Neural progenitor cell (in vitro differentiated cells): ENCODE results near the gene CDC42EP5. TPM values are rescaled to one million over a fixed set of nuclear protein-coding genes. Genes with fewer than 3 reads are reported as not detected.
A peak's percentile ranks its signal among the peaks of the same experiment; 100 is the strongest.

Source experiments
- DNase-seq: peaks from one replicate; pipeline ENCODE4 v3.0.0-alpha.2; 2016; ENCODE audit warnings: low spot score
- H2AFZ ChIP-seq: fragments of 200-600 bp; sonication (generic); replicated peaks from 2 replicates; pipeline ENCODE4 v1.6.1; 2016; ENCODE audit warnings: antibody characterized with exemption
- H3F3A ChIP-seq: fragments of 200-600 bp; sonication (generic); 2 replicates; pipeline ENCODE4 v1.6.1; 2016; ENCODE audit warnings: antibody characterized with exemption, low read depth
- H3K27ac ChIP-seq: fragments of 200-600 bp; sonication (generic); 2 replicates; pipeline ENCODE4 v1.5.1; 2016; ENCODE audit warnings: mild to moderate bottlenecking
- H3K27me3 ChIP-seq: fragments of 200-600 bp; sonication (generic); 2 replicates; pipeline ENCODE4 v1.6.1; 2016; ENCODE audit warnings: mild to moderate bottlenecking, moderate library complexity
- H3K36me3 ChIP-seq: fragments of 200-600 bp; sonication (generic); 2 replicates; pipeline ENCODE4 v1.5.1; 2016
- H3K4me1 ChIP-seq: fragments of 200-600 bp; sonication (generic); 2 replicates; pipeline ENCODE4 v1.6.1; 2016; ENCODE audit warnings: mixed run types
- H3K4me2 ChIP-seq: fragments of 200-600 bp; sonication (generic); 2 replicates; pipeline ENCODE4 v1.6.1; 2016
- H3K4me3 ChIP-seq: fragments of 200-600 bp; sonication (generic); 2 replicates; pipeline ENCODE4 v1.5.1; 2016
- H3K79me2 ChIP-seq: fragments of 200-600 bp; sonication (generic); 2 replicates; pipeline ENCODE4 v1.6.1; 2016; ENCODE audit warnings: low read depth
- H3K9ac ChIP-seq: fragments of 200-600 bp; sonication (generic); 2 replicates; pipeline ENCODE4 v1.6.1; 2016
- H3K9me3 ChIP-seq: fragments of 200-600 bp; sonication (generic); 2 replicates; pipeline ENCODE4 v1.5.1; 2016; ENCODE audit warnings: low read depth
- H4K20me1 ChIP-seq: fragments of 200-600 bp; sonication (generic); 2 replicates; pipeline ENCODE4 v1.6.1; 2016; ENCODE audit warnings: low read depth
- H3K27ac Mint-ChIP-seq: 3 replicates; pipeline ENCODE4 v1.8.0; 2021; ENCODE audit warnings: mixed read lengths
- H3K27me3 Mint-ChIP-seq: 2 replicates; pipeline ENCODE4 v1.8.0; 2022; ENCODE audit warnings: low read depth, mild to moderate bottlenecking, inconsistent platforms, moderate library complexity, mixed read lengths; ENCODE audit not compliant: insufficient read depth
- H3K36me3 Mint-ChIP-seq: 3 replicates; pipeline ENCODE4 v1.8.0; 2021; ENCODE audit warnings: mixed read lengths
- H3K4me1 Mint-ChIP-seq: 3 replicates; pipeline ENCODE4 v1.8.0; 2021; ENCODE audit warnings: mixed read lengths
- H3K4me3 Mint-ChIP-seq: 3 replicates; pipeline ENCODE4 v1.8.0; 2021; ENCODE audit warnings: mild to moderate bottlenecking, moderate library complexity, mixed read lengths
- H3K9me3 Mint-ChIP-seq: 3 replicates; pipeline ENCODE4 v1.8.0; 2020; ENCODE audit warnings: mixed read lengths
- EZH2 ChIP-seq: fragments of 200-600 bp; sonication (generic); IDR thresholded peaks from 2 replicates; pipeline ENCODE4 v1.6.1; 2017; ENCODE audit warnings: antibody characterized with exemption, mild to moderate bottlenecking, moderate library complexity
- EZH2phosphoT487 ChIP-seq: fragments of 200-600 bp; sonication (generic); IDR thresholded peaks from 2 replicates; pipeline ENCODE4 v1.6.1; 2017; ENCODE audit warnings: antibody characterized with exemption
- small RNA-seq: library from RNA; depleted of rRNA; stranded (forward); fragments of <200 nt; gene quantifications from one replicate; pipeline ENCODE3, GENCODE V24; 2015
- total RNA-seq: library from RNA; depleted of rRNA; stranded (reverse); fragments of >200 nt; gene quantifications from 2 replicates; pipeline ENCODE4 v1.2.3, GENCODE V29; 2015; ENCODE audit warnings: low replicate concordance
- TF ChIP-seq, protein P1 (sequence below): fragments of 200-600 bp; sonication (generic); IDR thresholded peaks from 2 replicates; pipeline ENCODE4 v1.5.1; 2017; ENCODE audit warnings: antibody characterized with exemption, mild to moderate bottlenecking

Gene CDC42EP5
- total RNA-seq, 1 donor from 2014 or later: not detected

DNA sequence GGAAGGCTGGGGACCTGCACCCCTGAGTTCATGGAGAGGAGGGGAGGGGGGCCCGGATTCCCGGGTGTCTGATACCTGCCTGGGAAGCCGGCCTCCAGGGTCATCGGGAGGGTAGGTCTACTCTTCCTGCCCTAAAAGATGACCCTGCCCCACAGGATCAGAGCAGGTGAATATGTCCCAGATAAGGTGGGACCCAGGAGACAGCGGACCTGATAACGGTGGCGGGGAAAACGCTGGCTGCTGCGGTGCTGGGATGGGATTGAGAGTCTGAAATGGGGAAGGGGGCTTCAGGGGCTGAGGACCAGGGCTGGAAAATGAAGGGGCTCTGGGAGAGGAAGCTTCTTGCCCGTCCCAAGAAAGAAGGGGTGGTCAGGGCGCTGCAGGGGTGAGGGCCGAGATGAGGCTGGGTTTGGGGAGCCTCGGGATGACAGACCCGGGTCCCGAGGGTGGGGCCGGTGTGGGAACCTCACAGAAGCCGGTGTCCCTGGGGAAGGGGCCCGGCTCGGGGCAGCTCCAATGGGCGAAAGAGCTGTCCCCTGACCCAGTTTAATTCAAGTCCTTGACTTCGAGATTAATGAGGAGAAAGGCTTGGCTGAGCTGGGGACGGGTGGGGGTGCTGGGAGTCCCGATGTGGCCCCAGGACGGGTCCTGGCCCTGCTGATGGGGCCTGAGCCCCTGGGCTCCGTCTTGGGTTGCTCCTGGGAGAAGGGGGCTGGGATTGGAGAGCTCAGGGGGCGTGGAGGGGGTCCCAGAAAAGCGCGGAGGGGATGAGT, 57.0 kb downstream of the CDC42EP5 start:
- Mint-ChIP-seq H3K27ac (peak overlapping the region; percentile 83), H3K9me3 (peaks cover 8% of the 10 kb centered on the region), H3K4me1 (peaks cover 34% of the 10 kb centered on the region), H3K36me3 (peaks cover 12% of the 10 kb centered on the region), H3K27me3 (peaks cover 15% of the 10 kb centered on the region), H3K4me3 (peak overlapping the region; percentile 85)
- Histone ChIP-seq H3F3A (peaks cover 37% of the 10 kb centered on the region), H3K36me3 (no peaks in the 10 kb centered on the region), H3K4me2 (peak overlapping the region; percentile 99), H3K27ac (peak overlapping the region; percentile 67), H2AFZ (no peak overlapping the region), H3K4me3 (peak overlapping the region; percentile 100), H3K27me3 (peaks cover 11% of the 10 kb centered on the region), H3K79me2 (peaks cover 46% of the 10 kb centered on the region), H3K4me1 (peaks cover 33% of the 10 kb centered on the region), H3K9ac (peak overlapping the region; percentile 61), H4K20me1 (peaks cover 17% of the 10 kb centered on the region), H3K9me3 (no peaks in the 10 kb centered on the region)
- TF ChIP-seq EZH2 (no peak), EZH2phosphoT487 (no peak)
- TF ChIP-seq, protein P1, sequence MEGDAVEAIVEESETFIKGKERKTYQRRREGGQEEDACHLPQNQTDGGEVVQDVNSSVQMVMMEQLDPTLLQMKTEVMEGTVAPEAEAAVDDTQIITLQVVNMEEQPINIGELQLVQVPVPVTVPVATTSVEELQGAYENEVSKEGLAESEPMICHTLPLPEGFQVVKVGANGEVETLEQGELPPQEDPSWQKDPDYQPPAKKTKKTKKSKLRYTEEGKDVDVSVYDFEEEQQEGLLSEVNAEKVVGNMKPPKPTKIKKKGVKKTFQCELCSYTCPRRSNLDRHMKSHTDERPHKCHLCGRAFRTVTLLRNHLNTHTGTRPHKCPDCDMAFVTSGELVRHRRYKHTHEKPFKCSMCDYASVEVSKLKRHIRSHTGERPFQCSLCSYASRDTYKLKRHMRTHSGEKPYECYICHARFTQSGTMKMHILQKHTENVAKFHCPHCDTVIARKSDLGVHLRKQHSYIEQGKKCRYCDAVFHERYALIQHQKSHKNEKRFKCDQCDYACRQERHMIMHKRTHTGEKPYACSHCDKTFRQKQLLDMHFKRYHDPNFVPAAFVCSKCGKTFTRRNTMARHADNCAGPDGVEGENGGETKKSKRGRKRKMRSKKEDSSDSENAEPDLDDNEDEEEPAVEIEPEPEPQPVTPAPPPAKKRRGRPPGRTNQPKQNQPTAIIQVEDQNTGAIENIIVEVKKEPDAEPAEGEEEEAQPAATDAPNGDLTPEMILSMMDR: no peak
- peak; percentile 19 for DNase-seq

DNA sequence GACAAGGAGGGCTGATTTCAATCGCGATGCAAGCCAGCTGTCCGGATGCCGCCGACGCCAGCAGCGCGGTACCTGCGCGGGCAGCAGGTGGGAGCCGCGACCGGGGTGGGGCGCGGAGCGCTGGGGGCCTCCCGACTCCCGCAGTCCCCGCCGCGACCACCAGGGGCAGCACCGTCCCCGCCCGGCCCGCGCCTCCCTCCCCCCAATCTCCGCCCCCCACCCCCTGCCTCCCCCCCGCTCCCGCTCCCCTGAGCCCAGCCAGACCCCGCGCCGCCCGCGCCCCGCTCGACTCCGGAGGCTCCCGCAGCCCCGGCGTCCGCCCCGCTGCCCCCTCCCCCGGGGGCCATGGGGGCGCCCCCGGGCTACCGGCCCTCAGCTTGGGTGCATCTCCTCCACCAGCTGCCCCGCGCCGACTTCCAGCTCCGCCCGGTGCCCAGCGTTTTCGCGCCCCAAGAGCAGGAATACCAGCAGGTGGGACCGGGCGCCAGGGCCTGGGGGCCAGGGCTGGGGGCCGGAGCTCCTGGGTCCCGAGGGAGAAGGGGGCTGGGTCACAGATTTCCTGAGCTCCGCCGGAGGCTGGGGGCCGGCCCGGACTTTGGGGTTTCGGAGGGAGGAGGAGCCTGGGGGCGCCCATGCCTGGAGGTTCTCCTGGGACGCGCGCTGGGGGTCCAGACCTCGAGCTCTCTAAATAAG, 57.7 kb downstream of the CDC42EP5 start, which contains the start of gene TTYH1:
Gene TTYH1, plus strand, starts transcription at position 257 of the 693 bp plus-strand sequence. Its CDS starts 89 bp downstream, at position 346.
- peaks cover 18% of the 10 kb centered on the region for H3K27me3 Mint-ChIP-seq
- peak within 1 kb of the TSS; percentile 67 for H3K27ac ChIP-seq

More for the DNA sequence above, 57.7 kb downstream of the CDC42EP5 start, which contains the start of gene TTYH1:
- Histone ChIP-seq H3F3A (peaks cover 30% of the 10 kb centered on the region), H3K4me1 (peaks cover 34% of the 10 kb centered on the region), H3K9ac (peak within 1 kb of the TSS; percentile 61), H4K20me1 (peaks cover 17% of the 10 kb centered on the region), H3K79me2 (peaks cover 46% of the 10 kb centered on the region), H3K36me3 (no peaks in the 10 kb centered on the region), H2AFZ (no peak within 1 kb of the TSS), H3K4me3 (peak within 1 kb of the TSS; percentile 100), H3K27me3 (peaks cover 11% of the 10 kb centered on the region), H3K9me3 (no peaks in the 10 kb centered on the region), H3K4me2 (peak within 1 kb of the TSS; percentile 99)
- Mint-ChIP-seq H3K36me3 (peaks cover 12% of the 10 kb centered on the region), H3K4me3 (peak within 1 kb of the TSS; percentile 87), H3K4me1 (peaks cover 36% of the 10 kb centered on the region), H3K9me3 (peaks cover 8% of the 10 kb centered on the region), H3K27ac (peak within 1 kb of the TSS; percentile 83)
- TF ChIP-seq EZH2 (no peak), EZH2phosphoT487 (no peak)
- TF ChIP-seq, protein P1: peak; percentile 65
- DNase-seq: peak; percentile 78

Small RNAs within 50 kb of the gene (small RNA-seq; reads per million reads assigned to genes)
- gene AC245884.3: not detected

Other genes with a start within 250 kb of the CDC42EP5 start
- not detected in 2 replicates for gene LILRA6, start 230.5 kb downstream of the CDC42EP5 start, total RNA-seq
- gene LILRB5, start 216.0 kb downstream of the CDC42EP5 start, total RNA-seq: not detected in 2 replicates
- not detected in 2 replicates for gene LILRB2, start 192.2 kb downstream of the CDC42EP5 start, total RNA-seq
- gene LILRA5, start 160.1 kb downstream of the CDC42EP5 start, total RNA-seq: not detected in 2 replicates
- not detected in 2 replicates for gene LILRA4, start 134.1 kb downstream of the CDC42EP5 start, total RNA-seq
- gene LAIR1, start 108.4 kb downstream of the CDC42EP5 start, total RNA-seq: not detected in 2 replicates
- gene TTYH1, start 57.8 kb downstream of the CDC42EP5 start, total RNA-seq: 34.2 and 128 TPM in 2 replicates
- gene LENG8, start 24.1 kb downstream of the CDC42EP5 start, total RNA-seq: 36.6 and 90.1 TPM in 2 replicates
- 0.79 and 4.0 TPM in 2 replicates for gene LENG9, start 9.5 kb downstream of the CDC42EP5 start, total RNA-seq
- gene LAIR2, start 29.5 kb upstream of the CDC42EP5 start, total RNA-seq: not detected in 2 replicates
- gene LILRA2, start 100.5 kb upstream of the CDC42EP5 start, total RNA-seq: not detected in 2 replicates
- gene LILRA1, start 120.3 kb upstream of the CDC42EP5 start, total RNA-seq: not detected in 2 replicates
- not detected in 2 replicates for gene LILRB1, start 157.2 kb upstream of the CDC42EP5 start, total RNA-seq
- not detected in 2 replicates for gene LILRB4, start 189.7 kb upstream of the CDC42EP5 start, total RNA-seq